ENCODE data around the gene LGALS4.

GRCh38 chr19:38817081-38817480 is 4.3 kb upstream of the LGALS4 start:
- TF ChIP-seq CTCF (conservative IDR thresholded peaks at IDR 0.05) (no peak), ZFX (IDR thresholded peaks at IDR 0.05) (no peak)

Measured in C4-2B (cell line).